Stimulated activated CD4-positive, alpha-beta T cell treated with anti-CD3 and anti-CD28 coated beads, Interleukin-15, amount 100 ng/mL, for 1 hour (primary cell): ENCODE results near the gene TBC1D20.

Experiments used
- DNase-seq, 2 donors: peaks; one replicate each; pipeline ENCODE4 v3.0.0-alpha.2; 2020; ENCODE audit warnings: low read depth in 1 of 2, low spot score in 1 of 2

Gene TBC1D20

GRCh38 chr20:438571-439469 is 23.5 kb downstream of the TBC1D20 start:
- peak in 1 of 2 donors; percentile 25 for DNase-seq

DNA sequence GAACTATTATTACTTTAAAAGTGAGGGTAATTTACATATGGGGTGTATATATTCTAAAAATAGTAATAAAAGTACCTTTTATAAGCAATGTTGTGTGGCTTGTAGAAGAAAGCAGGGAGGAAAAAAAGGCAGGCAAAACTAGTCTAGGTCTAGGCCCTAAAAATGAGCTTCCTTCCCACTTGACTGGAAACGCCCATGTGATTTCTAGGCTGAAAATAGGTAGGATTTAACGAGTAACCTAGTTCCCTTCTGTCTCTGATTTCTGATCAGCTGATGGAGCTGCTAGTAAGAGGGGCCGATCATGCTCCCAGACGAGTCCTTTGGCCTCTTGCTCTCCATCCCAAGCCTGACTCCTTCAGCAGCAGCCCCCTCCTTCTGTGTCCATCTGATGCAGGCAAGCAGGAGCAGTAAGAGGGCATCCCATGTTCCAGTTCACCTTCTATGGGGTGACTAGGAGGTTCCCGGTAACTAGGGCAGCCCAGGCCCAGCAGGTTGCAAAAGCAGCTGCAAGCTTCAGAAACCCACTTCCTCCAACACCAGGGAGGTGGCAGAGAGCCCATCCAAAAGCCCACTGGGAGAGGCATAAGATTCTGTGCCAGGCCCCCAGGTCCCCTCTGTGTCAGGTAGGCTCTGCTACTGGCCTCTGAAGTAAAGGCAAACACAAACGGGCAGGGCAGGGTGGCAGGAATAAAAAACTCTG is 24.4 kb downstream of the TBC1D20 start:
- no peak for DNase-seq

- DNase-seq = no peak
Measured at GRCh38 chr20:436476-436875, 25.9 kb downstream of the TBC1D20 start.

DNA sequence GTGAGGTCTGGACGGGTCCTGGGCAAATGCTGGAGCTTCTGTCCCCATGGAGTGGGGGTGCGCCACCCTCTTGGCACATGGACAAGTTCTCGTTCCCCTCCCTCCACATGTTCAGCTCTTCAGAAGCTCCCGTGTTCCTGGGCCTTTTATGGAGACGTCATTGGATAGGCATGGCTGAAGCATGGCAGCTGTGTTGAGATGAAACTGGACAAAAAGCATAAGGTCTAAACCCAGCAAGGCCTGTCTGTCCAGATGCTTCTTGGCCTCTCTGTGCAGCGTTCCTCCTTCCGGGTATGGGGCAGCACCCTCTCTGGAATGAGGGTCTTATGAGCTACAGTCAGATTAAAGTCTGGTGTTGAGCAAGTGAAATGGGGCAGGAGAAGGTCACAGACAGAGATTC is 26.8 kb downstream of the TBC1D20 start:
- no peak for DNase-seq

GRCh38 chr20:434661-435419 is 27.5 kb downstream of the TBC1D20 start:
- no peak for DNase-seq

DNA sequence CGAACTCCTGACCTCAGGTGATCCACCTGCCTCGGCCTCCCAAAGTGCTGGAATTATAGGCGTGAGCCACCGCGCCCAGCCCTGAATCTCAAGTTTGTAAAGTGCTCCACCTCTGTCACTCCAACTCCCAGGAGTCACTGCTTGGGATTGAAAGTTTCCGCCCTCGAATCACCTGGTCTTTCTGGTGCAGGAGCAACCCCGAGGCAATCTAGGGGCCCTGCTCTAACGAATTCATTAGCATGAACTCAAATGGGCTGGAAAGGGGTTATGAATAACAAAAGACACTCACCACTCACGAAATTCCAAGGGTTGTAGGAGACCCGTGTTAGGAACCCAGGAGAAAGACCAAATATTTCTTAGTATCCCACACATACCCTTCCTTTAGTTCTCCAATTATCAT is 28.1 kb downstream of the TBC1D20 start:
- DNase-seq = no peak

GRCh38 chr20:433300-433975 is 28.9 kb downstream of the TBC1D20 start:
- DNase-seq = peak in 1 of 2 donors; percentile 14

GRCh38 chr20:432677-433299 is 29.5 kb downstream of the TBC1D20 start:
- DNase-seq = no peak

DNA sequence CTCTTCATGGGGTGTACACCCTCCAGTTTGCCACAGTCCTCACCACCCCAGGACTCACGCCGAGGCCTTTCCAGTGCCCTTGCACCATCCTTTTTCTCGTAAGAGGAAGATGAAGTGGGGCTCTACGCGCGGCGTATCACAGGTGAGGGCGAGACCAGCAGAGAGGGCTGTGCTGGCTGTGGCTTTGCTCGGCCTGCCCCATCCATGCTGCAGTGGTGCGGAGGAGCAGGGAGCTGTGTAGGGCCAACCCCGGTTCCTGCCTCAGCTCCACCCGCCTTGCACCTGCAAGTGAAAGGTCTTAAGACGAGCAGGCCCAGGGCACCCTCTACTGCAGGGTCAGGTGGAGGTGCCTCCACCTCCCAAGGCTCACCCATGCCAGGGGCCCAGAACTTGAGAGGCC is 30.1 kb downstream of the TBC1D20 start:
- no peak for DNase-seq

DNA sequence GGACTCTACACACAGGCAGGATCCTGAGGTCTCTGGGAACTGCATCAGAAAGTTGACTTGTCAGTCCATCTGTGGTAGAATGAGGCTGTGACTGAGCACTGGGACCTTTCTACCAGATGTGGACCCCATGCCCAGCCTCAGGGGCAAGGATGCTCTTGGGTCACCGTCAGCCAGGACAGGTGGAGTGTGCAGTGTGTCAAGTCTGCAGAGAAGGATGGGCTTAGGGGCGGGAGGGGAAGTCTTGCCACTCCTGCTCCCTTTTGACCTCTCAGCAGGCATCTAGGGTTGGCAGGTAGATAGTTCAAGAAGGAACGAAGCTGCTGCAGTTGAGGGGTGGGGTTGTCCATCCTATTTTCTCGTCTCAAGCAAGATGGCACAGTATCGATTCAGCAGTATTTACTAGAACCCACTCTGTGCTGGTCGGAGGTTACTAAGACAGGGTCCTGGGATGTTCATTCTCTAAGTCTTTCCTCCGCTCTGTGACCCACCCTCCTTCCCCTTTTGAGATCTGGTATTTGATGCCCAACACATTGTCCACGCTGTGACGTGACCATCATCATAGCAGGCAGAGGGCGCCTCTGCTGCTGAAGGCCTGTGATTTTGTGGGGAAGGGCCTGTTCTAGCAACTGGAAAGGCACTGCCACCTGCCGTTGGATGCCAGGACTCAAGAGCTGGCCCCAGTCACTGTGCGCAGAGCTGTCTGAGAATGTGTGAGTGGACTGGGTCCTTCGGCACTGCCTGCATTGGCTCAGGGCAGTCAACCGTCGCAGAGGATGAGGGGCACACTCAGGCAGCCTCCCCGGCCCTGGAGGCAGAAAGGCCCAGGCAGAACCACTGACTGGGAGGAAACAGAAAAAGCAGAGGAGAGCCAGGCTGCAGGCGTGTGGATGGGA is 31.1 kb downstream of the TBC1D20 start:
- DNase-seq = no peak

DNA sequence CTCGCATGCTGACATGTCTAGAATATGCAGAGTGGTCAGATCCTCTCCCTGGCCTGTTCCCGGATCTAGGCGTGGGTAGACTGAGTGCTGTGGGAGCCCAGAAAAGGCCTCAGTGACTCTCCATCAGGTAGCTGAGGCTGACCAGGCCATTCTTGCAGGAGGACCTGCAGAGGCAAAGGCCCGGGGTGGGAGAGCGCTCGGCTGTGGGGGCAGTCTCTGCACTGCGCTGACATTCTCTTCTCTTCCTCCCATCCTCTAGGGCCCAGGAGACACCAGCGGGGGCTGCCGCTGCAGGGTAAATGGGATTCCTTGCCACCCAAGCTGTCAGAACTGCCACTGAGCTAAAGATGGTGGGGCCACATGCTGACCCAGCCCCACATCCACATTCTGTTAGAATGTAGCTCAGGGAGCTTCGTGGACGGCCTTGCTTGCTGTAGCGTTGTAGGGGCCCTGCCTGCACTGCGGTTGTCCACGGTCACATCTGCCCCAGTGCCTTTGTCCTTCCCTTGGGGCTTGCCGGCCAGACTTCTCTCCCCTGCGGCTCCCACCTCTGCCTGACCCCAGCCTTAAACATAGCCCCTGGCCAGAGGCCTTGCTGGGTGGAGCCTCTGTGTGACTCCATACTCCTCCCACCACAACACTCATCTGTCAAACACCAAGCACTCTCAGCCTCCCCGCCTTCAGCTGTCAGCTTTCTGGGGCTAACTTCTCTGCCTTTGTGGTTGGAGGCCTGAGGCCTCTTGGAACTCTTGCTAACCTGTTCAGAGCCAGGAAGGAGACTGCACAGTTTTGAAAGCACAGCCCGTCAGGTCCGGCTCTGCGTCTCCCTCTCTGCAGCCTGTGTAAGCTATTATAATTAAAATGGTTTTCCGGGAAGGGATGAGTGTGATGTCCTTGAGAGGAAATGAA is 32.0 kb downstream of the TBC1D20 start:
- no peak for DNase-seq

DNA sequence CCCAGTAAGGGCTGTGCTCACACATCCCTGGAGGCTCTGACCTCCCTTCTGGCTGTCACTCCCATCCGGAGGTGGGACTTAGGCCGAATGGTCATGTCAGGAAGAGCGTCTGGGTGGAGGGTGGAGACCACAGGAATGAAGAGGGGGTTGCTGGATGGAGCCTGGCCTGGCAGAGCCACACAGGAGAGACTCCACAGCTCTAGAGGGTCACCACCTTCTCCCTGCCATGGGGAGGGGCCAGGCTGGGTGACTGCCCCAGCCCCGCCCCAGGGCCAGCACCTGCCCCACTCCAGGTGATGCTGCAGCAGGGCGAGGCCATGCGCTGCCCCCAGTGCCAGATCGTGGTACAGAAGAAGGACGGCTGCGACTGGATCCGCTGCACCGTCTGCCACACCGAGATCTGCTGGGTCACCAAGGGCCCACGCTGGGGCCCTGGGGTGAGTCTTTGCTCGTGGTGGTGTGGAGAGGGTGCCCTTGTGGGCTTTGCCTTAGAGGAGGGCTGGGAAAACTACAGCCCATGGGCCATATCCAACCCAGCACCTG is 33.6 kb downstream of the TBC1D20 start:
- no peak for DNase-seq

- DNase-seq = no peak
Measured at GRCh38 chr20:427849-428657, 34.3 kb downstream of the TBC1D20 start.

DNA sequence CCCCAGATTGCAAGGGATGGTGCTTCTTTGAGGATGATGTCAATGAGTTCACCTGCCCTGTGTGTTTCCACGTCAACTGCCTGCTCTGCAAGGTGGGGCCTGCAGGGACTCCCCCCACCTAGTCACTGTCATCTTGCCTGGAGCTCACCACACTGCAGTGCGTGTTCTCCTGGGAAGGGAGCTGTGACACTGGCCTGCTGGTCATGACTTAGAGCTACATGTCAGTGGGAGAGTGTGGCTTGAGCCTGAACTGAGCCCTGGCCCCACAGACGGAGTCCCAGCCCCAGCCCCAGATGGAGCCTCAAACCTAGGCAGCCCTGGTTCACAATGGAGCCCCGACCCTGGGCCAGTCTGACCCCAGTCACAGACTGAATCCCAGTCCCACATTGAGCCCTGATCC is 34.9 kb downstream of the TBC1D20 start:
- no peak for DNase-seq

- DNase-seq = no peak
Measured at GRCh38 chr20:426566-426965, 35.8 kb downstream of the TBC1D20 start.

DNA sequence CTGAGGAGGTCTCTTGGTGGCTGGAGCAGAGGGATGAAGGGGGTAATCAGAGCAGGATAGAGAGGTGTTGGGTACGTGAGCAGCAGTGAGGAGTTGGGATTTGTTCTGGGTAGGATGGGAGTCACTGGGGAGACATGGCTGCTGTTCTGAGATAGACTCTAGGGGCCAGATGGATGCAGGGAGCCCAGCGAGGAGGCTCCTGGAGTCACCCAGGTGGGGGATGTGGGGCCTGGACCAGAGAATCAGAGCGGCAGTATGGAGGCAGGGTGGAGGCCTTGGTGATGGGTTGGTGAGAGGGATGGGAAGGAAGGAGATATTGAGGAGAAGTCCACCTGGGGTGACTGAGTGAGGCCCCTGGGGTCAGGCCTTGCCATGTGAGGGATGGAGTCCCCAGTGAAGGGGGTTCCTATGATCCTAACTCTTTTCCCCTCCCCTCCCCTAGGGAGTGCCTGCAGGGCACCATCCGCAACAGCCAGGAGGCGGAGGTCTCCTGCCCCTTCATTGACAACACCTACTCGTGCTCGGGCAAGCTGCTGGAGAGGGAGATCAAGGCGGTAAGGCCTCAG is 40.6 kb downstream of the TBC1D20 start:
- DNase-seq = no peak
